HT-29 (cell line): Measurements from ENCODE around the gene FOXK2. TPM values are rescaled to one million over a fixed set of nuclear protein-coding genes. Genes with fewer than 3 reads are reported as not detected.

ENCODE experiments used
- DNase-seq: peaks from one replicate; pipeline ENCODE4 v3.0.0-alpha.2; 2015; ENCODE audit warnings: low spot score
- total RNA-seq: library from RNA; depleted of rRNA; stranded (reverse); fragments of >200 nt; shearing (Covaris generic); gene quantifications from 2 replicates; pipeline ENCODE4 v1.2.3, GENCODE V29; 2014

Gene FOXK2
- total RNA-seq, 1 experiment from 2014 or later: 58.1 TPM

- no peak for DNase-seq
These were observed 86.5 kb downstream of the FOXK2 start for GRCh38 chr17:82605939-82606600.

DNA sequence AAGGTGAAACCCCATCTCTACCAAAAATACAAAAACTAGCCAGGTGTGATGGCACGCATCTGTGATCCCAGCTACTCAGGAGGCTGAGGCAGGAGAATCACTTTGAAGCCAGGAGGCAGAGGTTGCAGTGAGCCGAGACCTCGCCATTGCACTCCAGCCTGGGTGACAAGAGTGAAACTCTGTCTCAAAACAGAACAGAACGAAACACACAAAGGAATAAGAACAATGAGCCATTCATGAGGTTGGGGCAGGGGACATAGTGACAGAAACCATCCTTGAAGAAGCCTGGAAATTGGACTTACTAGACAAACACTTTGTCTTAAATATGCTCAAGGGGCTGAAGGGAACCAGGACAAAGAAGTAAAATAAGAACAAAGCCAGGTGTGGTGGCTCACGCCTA is 89.3 kb downstream of the FOXK2 start:
- DNase-seq: no peak

- no peak for DNase-seq
These were observed 90.1 kb downstream of the FOXK2 start for GRCh38 chr17:82609655-82610054.

DNA sequence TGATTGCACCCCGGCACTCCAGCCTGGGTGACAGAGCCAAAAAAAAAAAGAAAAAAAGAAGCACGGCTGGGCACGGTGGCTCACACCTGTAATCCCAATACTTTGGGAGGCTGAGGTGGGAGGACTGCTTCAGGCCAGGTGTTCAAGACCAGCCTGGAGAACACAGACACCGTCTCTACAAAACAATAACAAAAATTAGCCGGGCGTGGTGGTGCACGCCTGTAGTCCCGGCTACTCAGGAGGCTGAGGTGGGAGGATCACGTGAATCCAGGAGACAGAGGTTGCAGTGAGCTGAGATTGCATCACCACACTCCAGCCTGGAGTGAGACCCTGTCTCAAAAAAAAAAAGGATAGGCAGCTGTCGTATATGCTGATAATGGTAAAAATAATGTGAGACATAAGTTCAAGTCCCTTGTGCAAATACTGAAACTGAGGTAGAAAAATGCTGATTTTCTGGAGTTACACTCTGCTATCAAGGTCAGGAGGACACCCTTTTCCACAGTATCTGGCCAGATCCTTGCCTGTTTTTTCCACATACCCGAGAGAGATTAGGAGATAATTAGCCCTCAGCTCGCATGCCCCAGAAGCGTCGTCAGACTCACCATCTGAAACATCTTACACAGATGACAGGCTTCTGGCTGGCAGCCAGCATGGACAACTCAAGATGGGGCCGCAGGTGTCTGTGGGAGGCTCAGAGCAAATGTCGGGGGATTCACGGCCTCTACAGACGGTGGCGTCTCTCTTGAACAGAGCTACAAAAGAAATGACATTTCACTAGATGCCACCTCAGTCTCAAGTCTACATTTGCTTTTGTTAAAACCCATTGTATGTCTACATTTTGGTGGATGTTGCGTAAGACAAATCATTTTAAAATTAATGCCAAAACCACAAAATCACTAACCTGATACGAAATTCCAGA is 91.9 kb downstream of the FOXK2 start:
- DNase-seq: no peak

GRCh38 chr17:82613283-82614094 is 94.0 kb downstream of the FOXK2 start:
- peak; percentile 22 for DNase-seq

- no peak for DNase-seq
These were observed 94.6 kb downstream of the FOXK2 start for GRCh38 chr17:82614095-82614631.

- DNase-seq: no peak
These were observed 95.8 kb downstream of the FOXK2 start for GRCh38 chr17:82615084-82616020.

DNA sequence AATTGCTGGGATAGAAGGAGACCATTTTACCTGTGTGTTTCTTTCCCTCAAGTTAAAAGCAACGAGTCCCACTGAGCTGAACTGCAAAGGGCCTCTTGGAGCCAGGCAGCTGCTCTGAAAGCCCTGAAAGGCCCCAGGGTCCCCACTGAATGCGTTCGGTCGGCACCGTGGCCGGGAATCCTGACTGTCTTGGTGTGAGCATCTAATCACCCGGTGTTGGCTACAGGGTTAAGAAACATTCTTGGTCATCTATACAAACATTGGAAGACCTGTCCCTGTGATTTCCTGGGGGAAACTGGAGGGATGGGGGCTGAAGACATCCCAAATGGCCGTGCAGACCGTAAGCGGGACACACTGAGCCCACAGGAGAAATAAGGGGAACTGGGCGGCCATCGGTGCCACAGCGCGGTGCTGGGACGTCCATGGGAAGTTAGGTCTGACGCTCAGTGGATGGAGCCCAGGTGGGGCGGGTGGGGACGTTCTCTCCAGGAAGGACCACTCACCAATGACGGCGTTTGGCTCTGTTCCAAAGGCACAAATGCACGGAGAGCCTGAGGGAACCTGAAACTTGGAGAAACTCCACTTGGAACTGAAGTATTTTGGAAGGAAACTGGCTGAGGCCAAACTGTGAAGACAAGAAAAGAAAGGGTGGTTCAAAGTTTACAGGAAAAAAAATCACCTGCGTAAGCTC is 96.6 kb downstream of the FOXK2 start:
- no peak for DNase-seq

- DNase-seq: no peak
These were observed 99.7 kb downstream of the FOXK2 start for GRCh38 chr17:82619211-82619610.

DNA sequence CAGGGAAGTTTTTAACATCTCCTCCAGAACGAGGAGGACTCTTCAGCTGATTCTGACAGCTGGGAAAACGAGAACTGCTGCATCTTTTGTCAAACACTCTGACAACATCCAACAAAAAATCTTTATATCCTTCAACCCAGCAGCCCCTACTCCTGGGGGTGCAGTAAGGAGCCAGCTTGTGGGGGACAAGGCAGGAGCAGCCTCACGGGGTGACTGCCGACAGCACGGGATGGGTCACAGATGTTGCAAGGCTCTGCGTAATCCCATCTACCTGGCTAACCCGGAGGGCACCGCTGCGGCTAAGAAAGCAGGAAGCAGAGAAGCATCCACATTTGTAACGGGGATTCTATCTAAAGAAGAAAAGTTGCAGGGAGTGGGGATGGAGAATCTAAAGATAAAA is 100.1 kb downstream of the FOXK2 start:
- DNase-seq: no peak

DNA sequence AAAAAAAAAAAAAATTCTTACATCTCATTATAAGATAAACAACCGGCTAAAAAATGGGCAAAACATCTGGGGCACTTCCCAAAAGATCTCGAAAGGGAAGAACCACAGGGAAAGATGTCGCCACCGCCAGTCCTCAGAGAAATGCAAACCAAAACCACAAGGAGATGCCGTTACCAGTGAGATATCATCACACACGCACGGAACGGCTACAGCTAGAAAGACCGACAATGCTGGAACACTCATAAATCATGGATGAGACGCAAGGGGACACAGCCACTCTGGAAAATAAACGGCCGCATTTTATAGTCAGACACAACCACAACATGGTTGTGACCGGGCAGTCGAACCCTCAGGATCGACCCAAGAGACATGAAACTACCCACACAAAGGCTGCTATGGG is 104.2 kb downstream of the FOXK2 start:
- no peak for DNase-seq

GRCh38 chr17:82627405-82627804 is 107.9 kb downstream of the FOXK2 start:
- DNase-seq: no peak

- DNase-seq: no peak
These were observed 110.2 kb downstream of the FOXK2 start for GRCh38 chr17:82629748-82630147.

GRCh38 chr17:82630212-82630611 is 110.7 kb downstream of the FOXK2 start:
- DNase-seq: no peak

DNA sequence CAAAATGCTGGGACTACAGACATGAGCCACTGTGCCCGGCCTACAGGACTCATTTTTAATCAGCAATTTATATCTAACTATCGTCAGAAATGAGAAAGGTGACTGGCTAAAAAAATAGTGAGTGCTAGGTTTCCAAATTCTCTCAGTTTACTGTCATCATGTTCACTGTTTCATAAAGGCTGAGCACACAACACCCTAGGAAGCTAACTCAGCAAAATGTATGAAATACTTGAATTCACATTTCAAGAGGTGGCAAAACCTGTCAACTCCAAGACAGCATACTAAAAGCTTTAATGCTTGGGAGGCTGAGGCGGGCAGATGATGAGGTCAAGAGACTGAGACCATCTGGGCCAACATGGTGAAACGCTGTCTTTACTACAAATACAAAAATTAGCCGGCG is 112.0 kb downstream of the FOXK2 start:
- no peak for DNase-seq

- no peak for DNase-seq
These were observed 112.9 kb downstream of the FOXK2 start for GRCh38 chr17:82632451-82632850.

DNA sequence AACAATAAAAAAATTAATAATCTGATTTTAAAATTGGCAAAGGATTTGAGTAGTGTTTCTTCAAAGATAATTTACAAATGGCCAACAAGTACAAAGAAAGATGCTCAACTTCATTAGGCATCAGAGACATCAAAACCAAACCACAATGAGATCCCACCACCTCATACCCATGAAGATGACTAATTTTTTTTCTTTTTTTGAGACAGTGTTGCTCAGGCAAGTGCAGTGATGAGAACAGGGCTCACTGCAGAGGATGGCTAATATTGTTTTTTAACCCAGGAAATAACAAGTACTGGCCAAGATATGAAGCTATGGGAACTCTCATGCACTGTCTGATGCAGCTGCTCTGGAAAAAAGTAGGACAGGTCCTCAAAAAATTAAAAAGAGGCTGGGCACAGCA is 113.8 kb downstream of the FOXK2 start:
- DNase-seq: no peak

- DNase-seq: peak; percentile 85
These were observed 117.4 kb downstream of the FOXK2 start for GRCh38 chr17:82636626-82637598.
